Stimulated activated CD8-positive, alpha-beta memory T cell treated with anti-CD3 and anti-CD28 coated beads, Interleukin-4, amount 100 ng/mL, for 48 hours (primary cell): ENCODE results near the gene TOGARAM1.

Experiments
- DNase-seq: peaks from one replicate; pipeline ENCODE4 v3.0.0-alpha.2; 2020

TOGARAM1 gene

GRCh38 chr14:45103806-45104205 lies 141.8 kb downstream of the TOGARAM1 start:
- no peak for DNase-seq

GRCh38 chr14:45104561-45104960 lies 142.6 kb downstream of the TOGARAM1 start:
- no peak for DNase-seq

GRCh38 chr14:45112896-45113781 lies 151.1 kb downstream of the TOGARAM1 start:
- DNase-seq = no peak

- no peak for DNase-seq
Measured at GRCh38 chr14:45114327-45114726, 152.3 kb downstream of the TOGARAM1 start.

- DNase-seq = no peak
Measured at GRCh38 chr14:45118594-45118993, 156.6 kb downstream of the TOGARAM1 start.

GRCh38 chr14:45120096-45120495 lies 158.1 kb downstream of the TOGARAM1 start:
- DNase-seq = no peak

- no peak for DNase-seq
Measured at GRCh38 chr14:45123271-45123670, 161.3 kb downstream of the TOGARAM1 start.
